GM21576 (cell line): ENCODE measurements around the gene C19orf81.

Experiments used
- ATAC-seq: cut with Tn5 transposase; IDR thresholded peaks from one replicate; pipeline ENCODE4 v1.9.1; 2021; ENCODE audit warnings: mild to moderate bottlenecking, moderate library complexity; ENCODE audit not compliant: unreplicated experiment

Gene C19orf81

DNA sequence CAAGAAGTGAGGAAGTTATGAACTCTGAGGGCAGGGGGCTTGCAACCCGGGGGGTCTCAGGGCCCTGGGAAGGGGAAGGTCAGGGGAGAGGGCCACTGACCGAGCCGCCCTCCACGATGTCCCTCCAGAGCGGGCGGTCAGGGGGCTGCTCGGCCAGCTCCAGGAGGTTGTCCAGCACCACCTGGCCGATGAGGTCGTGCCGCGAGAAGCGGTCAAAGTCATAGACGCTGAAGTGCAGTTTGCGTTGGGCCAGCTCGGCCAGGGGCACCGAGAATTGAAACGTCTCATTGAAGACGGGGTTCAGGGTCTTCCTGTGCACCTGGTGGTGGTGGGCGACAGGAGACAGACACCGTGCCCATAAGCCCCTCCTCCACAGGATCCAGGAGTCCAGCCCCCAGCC lies 20.1 kb upstream of the C19orf81 start:
- no peak for ATAC-seq

DNA sequence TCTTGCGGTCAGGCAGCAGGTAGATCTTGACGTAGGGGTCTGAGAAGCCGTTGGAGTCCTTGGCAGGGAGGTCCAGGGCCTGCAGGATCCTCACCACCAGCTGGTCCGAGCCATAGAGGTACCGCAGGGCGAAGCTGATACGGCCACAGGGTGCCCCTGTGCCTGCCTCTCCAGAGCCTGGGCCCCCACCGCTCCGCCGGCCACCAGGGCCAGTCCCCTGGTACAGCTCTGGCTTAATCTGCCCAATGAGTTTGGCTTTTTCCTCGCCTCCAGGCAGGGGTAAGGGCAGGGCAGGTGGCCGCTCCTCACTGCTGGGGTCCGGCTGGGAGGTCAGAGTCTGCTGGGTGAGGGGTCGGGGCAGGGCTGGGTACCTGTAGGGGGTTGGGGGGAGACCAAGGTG lies 19.4 kb upstream of the C19orf81 start:
- no peak for ATAC-seq

DNA sequence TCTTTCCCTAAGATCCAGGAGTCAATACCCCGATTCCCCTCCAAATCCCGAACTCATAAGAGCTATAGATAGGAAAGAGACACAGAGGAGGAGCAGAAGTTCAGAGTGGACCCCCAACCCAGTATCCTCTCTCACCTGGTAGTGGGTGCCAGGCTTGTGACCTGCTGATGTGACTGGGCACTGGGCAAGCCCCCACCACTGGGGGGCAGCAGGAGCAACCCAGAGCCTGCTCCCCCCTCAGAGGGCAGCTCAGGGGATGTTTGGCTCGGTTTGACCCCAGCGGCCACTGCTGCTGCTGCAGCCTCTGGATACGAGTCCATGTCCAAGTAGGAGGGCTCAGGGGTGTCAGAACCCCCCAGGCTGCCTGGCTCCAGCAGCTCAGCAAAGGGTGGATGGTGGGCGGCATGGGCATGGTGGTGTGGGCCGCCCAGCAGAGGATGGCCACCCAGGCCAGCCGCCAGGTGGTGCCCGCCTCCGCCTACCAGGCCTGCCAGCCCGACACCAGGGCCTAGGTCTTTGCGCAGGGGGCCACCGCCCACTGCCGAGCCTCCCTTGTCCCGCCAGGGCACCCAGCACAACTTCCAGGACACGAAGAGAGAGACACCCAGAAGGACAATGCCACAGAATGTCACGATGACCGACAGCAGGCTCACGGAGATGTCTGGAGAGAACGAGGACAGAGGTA lies 17.0 kb upstream of the C19orf81 start:
- ATAC-seq: no peak

DNA sequence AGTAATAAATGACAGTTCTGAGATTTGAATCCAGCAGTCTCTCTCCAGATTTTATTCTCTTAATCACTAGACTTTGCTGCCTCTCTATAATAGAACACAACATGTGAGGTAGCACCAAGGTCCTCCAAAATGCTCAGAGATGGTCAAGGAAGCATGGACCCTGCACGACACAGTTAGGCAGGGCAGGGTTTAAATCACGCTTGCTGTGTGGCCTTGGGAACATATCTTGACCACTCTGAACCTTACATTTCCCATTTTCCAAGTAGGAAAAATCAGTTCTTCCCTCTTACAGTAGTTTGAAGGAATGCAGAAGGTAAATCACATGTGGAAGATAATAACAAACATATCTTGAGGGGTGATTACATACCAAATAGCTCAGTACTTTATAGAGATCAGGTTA lies 15.9 kb upstream of the C19orf81 start:
- no peak for ATAC-seq

DNA sequence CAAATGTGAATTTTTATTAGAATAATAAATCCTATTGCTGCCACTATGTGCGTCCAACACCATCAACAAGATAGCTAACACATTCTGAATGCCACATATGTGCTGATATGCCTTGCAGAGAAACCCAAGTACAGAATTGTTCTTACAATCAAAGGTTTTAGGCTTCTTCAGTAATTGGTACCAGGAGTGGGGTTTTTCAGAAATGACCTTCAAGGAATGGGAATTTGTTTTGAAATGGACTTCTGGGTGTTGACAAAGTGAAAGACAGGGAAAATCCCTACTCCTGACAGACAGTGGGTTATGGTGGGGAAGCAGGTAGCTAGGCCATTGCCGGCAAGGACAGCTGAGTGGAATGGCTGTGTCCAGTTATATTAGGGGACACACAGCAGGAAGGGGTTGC lies 15.3 kb upstream of the C19orf81 start:
- ATAC-seq: no peak

DNA sequence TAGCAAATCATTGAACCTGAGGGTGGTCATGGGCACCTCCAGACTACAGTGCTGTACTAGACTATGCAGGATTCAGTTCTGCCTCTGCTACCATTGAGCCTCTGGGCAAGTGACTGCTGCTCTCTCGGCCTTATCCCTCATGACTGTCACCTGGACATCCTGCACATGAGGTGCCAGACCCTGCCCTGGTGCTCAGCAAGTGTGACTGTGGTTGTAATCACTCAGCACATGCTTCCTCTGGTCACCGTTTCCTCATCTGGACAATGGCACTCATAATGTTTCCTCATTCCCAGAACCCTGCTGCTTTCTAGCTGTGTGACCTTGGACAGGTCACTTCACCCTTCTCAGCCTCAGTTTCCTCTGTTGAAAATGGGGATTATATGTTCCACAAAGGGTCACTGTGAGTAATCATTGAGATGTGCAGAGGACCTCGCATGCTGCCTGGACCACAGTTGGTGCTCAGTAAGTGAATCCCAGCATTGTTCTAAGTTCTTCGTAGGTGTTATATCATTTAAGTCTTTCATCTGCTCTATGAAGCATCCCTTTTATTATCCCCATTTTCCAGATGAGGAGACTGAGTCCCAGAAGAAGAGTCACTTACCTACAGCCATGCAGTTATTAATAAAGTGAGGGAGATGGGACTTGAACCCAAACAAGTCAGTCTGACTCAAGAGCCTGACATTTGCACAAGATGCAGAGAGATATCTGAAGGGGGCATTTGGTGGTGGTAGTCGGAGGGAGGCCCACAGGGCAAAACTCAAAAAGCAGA lies 12.7 kb upstream of the C19orf81 start:
- no peak for ATAC-seq

DNA sequence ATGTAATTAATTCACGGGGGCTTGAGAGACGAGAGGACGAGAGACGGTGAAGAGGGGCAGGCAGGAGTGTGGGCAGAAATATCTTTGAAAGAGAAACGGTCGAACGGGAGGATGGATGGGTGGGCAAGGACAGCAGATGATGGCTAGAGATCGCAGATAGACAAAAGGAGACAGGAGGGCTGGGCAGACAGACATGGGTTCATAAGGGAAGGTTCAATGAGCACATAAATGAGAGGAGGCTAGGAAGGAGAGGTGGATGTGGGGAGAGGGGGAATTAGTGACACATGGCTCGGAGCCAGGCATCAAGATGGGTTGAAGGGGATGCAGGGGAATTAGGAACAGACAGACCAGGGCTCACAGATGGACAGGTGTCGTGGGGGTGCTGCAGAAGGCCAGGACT lies 10.6 kb upstream of the C19orf81 start:
- ATAC-seq: no peak

DNA sequence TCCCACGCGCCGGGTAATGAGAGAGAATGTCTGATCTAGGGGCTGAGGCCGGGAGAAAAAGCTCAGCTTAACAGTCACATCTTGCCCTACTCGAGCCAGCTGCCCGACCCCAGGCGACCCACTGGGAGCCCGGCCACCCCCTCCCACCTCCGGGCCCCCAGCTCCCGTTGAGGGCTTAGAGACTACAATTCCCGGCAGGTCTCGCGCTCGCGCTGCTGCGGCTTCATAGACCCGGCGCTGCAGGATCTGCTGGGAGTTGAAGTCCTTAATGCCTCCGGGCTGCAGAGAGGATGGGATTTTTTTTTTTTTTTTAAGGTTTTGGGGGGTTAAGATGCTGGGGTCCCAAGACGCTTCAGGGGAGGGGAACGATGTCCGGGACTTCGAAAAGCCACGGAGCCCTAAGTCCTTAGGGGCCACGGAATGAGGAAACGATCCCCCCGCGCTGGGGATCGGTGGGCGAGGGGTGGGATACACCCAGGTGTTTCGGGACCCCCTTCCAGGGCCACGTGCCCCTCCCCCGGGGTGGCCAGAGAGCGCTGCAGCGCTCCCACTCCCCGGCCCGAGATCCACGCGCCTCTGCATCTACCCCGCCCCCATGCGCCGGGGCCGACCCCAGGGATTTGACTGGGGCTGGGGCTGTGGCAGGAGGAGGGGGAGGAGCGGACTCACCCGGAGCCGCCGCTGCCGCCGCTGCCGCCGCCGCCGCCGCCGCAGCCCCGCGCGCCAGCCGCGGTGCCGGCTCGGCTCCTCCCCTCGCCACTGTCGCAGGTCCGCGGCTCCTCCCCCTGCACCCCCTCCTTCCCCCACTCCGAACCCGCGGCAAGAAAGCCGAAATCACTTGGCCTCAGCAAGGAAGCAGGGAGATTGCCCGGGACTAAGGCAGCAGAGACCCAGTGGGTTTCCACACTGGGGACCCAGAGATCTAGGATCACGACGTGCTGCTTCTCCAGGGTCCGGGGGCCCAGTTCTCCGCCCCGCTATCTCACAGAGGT lies 9.8 kb upstream of the C19orf81 start, which contains the start of gene SYT3:
Gene SYT3 (minus strand): TSS at position 761 of the 992 bp plus-strand sequence. CDS start 2,470 bp downstream, outside the sequence.
- ATAC-seq: no peak

DNA sequence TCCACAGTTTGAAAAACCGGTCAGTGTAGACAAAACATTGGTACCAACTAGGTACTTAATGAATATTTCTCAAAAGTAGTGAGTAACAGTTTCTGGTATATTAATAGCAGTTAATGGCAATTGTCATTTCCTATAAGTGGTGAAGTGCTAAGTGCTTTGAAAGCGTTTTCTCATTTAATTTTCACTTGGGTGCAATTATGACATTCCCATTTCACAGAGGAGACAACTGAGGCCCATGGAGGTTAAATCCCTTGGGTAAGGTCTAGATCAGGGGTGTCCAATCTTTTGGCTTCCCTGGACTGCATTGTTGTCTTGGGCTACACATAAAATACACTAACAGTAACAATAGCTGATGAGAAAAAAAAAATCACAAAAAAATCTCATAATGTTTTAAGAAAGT lies 8.9 kb upstream of the C19orf81 start:
- ATAC-seq: no peak

DNA sequence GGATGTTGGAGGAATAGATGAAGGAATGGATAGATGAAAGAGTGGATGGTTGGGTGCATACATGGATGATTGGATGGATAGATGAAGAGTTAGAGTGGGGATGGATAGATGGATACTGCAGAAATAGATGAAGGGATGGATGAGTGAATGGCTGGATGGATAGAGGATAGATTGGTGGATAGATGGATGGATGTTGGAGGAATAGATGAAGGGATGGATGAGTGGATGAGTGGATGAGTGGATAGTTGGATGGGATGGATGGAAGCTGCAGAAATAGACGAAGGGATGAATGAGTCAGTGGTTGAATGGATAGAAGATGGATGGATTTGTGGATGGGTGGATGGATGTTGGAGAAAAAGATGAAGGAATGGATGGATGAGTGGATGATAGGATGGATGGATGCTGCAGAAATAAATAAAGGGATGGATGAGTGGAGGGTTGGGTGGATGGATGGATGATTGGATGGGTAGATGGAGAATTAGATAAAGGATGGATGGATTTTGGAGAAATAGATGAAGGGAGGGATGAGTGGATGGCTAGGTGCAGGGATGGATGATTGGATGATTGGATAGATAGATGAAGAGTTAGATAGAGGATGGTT lies 4.8 kb upstream of the C19orf81 start:
- ATAC-seq: no peak

DNA sequence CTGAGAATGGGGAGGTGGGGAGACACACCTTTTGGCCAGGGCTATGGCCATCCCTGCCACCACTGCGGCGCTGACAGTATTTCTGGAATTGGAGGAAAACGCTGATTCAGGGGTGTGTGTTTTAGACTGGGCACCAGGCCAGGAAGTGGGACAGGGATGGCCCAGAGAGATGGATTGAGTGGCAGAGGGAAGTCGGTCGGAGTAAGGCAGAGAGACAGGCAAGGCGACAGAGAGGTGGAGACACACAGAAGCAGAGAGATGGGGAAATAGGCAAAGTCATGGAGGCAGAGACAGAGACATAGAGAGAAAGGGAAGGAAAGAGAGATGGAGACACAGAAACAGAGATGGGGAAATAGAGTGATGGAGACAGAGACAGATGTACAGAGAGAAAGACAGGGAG lies 4.1 kb upstream of the C19orf81 start:
- ATAC-seq: no peak

DNA sequence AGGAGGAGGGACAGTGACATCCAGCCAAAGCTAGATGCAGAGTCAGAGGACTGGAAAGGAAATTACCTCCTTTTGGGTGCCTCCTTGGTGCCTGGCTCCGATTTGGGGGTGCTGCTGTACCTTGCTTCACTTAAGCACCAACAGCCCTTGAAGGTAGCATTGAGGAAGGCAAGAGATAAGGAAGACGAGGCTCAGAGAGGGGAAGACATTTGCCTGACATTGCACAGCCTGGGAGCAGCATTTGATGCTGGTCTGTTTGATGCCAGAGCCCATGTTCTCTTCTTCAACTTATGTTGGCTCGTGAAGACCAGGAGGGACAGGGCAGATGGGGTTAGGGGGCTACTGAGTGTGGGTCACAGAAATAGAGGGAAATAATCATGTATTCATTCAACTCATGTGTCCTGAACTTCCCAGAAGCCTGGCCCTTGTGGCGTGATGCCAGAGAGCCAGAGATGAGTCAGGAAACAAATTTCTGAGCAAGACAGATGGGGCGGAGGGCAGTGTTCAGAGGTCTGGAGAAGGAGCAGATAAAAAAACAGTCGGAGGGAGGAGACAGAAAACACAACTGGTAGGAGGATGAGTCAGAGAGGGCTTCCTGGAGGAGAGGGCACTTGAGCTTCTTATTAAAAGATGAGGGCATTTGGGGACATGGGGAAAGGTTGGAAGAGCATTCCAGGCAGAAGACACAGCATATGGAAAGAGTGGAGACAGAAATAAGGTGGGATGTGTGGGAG lies 3.0 kb upstream of the C19orf81 start:
- no peak for ATAC-seq

DNA sequence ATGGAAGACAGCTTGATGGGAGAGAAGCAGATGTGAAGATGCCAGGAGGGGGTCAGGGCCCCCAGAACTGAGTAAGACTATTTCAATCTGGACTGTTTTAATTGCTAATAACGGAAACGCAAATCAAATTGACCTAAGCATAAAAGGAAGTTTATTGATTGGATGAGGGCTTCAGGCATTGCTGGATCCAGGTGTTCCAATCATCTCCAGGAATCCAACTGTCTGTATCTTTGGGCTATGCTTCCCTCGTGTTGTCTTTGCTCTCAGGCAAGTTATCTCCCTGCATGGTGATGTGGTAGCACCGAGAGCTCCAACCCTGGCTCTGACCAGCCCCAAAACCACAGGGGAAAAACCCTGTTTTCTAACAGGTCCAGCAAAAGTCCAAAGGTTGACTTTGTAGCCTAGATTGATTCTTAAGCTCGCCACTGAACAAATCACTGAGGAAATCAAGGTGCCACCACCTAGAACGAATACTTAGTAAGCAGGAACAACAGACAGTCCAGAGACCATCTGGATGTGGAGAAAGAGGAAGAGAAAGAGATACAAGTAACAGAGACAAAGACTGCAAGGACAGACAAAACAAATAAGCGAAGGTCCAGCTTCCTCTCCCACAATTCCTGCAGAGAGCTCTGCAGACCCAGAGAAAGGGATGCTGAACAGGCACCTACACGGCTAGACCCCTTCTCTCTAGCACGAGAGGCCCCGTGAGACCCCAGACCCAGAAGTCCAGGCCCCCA lies 1.2 kb upstream of the C19orf81 start:
- no peak for ATAC-seq

DNA sequence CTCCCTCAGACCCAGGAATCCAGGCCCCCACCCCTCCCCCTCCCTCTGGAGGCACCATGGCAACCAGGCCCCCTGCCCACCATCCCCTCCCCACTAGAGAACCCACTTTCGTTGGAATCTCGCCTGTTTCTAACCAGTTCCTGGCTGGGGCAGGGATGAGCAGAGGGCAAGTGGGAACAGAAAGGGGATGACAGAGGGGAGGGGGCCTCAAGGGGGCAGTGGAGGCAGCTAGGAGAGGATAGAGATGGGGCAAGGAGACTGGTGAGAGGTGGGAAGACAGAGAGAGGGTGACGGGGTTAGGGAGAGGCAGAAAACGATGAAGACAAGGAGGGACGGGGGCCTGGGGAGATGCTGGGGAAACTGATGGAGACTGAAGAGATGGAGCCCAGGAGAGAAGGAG lies 586 bp upstream of the C19orf81 start:
- no peak for ATAC-seq

DNA sequence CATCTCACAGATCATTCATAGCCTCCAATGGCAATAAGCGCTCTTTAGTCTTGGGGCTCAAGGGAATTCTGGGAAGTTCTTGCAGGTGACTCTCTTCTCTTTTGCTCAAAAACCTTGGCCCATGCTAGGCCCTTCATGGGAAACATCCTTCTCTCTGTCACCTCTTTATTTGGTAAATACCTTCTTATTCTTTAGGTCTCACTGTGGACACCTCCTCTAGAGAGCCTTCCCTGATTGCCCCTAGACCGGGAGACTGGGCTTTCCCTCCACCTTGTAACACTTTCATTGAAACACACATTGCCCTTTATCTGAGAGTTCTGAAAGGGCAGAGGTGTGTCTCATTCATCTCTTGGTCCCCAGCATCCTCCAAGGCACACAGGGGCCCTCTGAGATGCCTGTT lies 1.9 kb downstream of the C19orf81 start:
- no peak for ATAC-seq

DNA sequence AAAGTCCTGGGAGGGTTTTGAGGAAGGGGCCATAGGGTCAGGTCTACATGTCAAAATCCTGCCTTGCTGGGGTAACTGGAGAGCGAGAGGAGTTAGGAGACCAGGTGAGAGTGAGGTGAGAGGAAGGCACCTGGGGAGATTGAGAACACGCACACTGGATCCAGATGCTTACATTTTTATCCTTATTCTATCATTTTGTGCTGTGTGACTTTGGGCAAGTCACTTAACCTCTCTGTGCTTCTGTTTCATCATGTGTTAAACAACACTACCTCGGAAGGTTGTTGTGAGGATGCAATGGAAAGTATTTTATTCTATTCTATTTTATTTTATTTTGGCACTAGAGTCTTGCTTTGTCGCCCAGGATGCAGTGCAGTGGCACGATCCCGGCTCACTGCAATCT lies 3.5 kb downstream of the C19orf81 start:
- no peak for ATAC-seq

DNA sequence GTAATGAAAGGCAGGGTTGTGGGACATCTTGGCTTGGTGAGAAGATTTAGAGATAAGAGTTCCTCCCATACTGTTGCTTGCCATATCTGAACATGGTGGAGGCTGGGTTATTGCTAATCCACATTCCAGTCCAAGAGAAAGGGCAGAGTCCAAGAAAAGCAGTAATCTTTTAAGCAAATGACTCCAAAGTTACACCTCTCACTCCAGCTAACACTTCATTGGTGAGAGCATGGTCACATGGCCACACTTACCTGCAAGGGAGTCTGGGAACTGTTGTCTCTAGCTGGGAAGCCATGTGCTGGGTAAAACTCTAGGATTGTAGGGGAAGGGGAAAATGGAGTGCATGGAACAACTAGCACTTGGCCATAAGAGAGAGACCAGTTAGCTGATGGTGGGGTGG lies 5.6 kb downstream of the C19orf81 start:
- no peak for ATAC-seq

DNA sequence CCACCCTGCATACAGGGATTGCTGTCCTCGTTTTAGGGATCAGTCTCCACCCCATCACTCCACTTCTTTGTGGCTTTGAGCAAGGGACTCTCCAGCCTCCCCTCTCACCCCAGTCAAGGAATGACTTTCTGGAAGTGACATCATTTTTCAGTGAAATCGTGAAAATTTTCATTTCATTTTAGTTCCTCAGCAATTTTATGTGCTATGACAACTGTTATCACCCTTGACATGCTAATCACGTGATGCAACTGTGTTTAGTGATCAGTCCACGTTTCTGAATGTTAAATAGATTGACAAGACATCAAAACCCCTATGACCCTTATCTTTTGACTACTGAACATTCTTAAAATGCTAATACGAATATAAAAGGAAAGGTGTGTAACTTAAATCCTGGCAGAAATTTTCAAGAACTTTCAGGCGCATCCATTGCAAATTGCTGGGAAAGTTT lies 8.0 kb downstream of the C19orf81 start:
- ATAC-seq: no peak

DNA sequence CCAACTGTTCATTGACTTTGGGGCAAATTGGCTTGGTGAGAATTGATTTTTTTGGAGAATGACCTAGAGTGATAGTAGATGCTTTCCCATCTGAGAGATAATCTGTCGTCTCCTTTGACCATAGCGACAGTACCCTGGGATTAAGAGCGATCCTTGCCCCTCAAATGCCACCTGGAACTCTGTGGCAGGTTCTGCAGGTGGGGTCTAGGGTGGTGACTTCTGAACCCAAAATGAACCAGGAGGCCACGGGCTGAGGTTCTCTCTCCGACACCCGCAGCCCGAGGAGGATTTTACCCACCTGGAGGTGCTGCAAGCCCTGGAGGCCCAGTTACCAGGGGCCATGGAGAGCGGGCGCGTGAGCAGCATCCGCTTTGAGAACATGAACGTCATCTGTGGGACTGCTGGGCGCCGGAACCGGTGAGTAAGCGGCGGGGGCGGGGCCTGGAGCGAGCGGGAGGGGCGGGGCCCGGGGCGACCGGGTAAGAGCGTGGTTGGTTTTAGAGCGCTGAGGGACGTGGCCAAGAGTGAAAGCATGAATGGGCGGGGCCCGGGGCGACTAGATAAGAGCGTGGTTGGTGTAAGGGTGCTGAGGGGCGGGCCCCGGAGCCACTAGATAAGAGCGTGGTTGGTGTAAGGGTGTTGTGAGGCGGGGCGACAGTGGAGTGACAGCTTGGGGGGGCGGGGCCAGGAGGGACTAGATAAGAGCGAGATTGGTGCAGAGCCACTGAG lies 8.6 kb downstream of the C19orf81 start:
- peak; percentile 60 for ATAC-seq
